Endothelial cell of umbilical vein (primary cell): ENCODE results near the gene WDTC1. TPM values are rescaled to one million over a fixed set of nuclear protein-coding genes. Genes with fewer than 3 reads are reported as not detected.
A peak's percentile ranks its signal among the peaks of the same experiment; 100 is the strongest.

Source experiments
- BruUV-seq: library from RNA; stranded (reverse); fragments of 400-500 nt; replicated peaks from 2 replicates; lab custom pipeline; 2021; lab: Mats Ljungman, UMichigan
- CTCF ChIA-PET: fragments of 300-600, 350-600 bp; sonication (Branson Sonifier 250); formaldehyde crosslinking; loops from one replicate; lab custom pipeline; 2021; ENCODE audit warnings: antibody characterized with exemption, inconsistent platforms; lab: Charles Lee
- POLR2A ChIA-PET: fragments of 300-600, 350-600 bp; sonication (Branson Sonifier 250); formaldehyde crosslinking; loops from one replicate; lab custom pipeline; 2021; ENCODE audit warnings: antibody characterized with exemption, inconsistent platforms; lab: Charles Lee
- DNase-seq: peaks from one replicate; pipeline ENCODE4 v3.0.0-alpha.2; 2011; ENCODE audit warnings: low read depth, low spot score
- FAIRE-seq: peaks from 2 replicates; lab custom pipeline; 2011; peaks lifted over from hg19 to GRCh38; lab: Jason Lieb, UNC
- H2AFZ ChIP-seq: 2 replicates; pipeline ENCODE4 v1.6.0; 2012; ENCODE audit warnings: low read depth, low read length, control low read depth, inconsistent platforms
- H3K27ac ChIP-seq: 2 replicates; pipeline ENCODE4 v1.5.1; 2011; ENCODE audit warnings: low read depth, mild to moderate bottlenecking, control low read depth, low read length, moderate library complexity; ENCODE audit not compliant: insufficient read depth
- H3K27me3 ChIP-seq, 2 experiments: 2 replicates each; pipeline versions ENCODE4 v1.6.0 to v1.6.1; 2011; ENCODE audit warnings: low read length in 2 of 2, mixed read lengths in 1 of 2; ENCODE audit not compliant: control insufficient read depth in 2 of 2, insufficient read depth in 2 of 2
- H3K36me3 ChIP-seq, 2 experiments: 2 replicates in 1 of 2; 3 replicates in 1 of 2; pipeline ENCODE4 v1.5.1; 2011; ENCODE audit warnings: low read length in 2 of 2, mild to moderate bottlenecking in 1 of 2, moderate library complexity in 1 of 2; ENCODE audit not compliant: control insufficient read depth in 2 of 2, insufficient read depth in 2 of 2; ENCODE audit errors: extremely low read depth in 1 of 2
- H3K4me1 ChIP-seq: 3 replicates; pipeline ENCODE4 v1.5.1; 2011; ENCODE audit warnings: mild to moderate bottlenecking, low read length; ENCODE audit not compliant: control insufficient read depth, insufficient read depth; ENCODE audit errors: extremely low read depth
- H3K4me2 ChIP-seq: 2 replicates; pipeline ENCODE4 v1.6.1; 2011; ENCODE audit warnings: low read length, control low read depth, mixed read lengths; ENCODE audit not compliant: insufficient read depth
- H3K4me3 ChIP-seq, 3 experiments: fragments of 200-600 bp in 1 of 3; sonication (generic), shearing (Covaris generic) in 1 of 3; replicated peaks in 1 of 3; 2 replicates each; pipeline ENCODE4 v1.5.1; 2011 to 2016; ENCODE audit warnings: control low read depth in 3 of 3, low read length in 3 of 3, mild to moderate bottlenecking in 2 of 3, inconsistent platforms in 1 of 3, low read depth in 1 of 3, moderate library complexity in 1 of 3; ENCODE audit not compliant: insufficient read depth in 1 of 3
- H3K79me2 ChIP-seq: 2 replicates; pipeline ENCODE4 v1.6.0; 2012; ENCODE audit warnings: low read length, inconsistent platforms; ENCODE audit not compliant: control insufficient read depth, insufficient read depth
- H3K9ac ChIP-seq: replicated peaks from 2 replicates; pipeline ENCODE3; 2011; ENCODE audit warnings: low read length, control low read depth; ENCODE audit not compliant: insufficient read depth; ENCODE audit errors: extremely low read depth
- H3K9me1 ChIP-seq: replicated peaks from 3 replicates; pipeline ENCODE4 v1.6.0; 2011; ENCODE audit warnings: mild to moderate bottlenecking, low read length; ENCODE audit not compliant: control insufficient read depth, insufficient read depth; ENCODE audit errors: extremely low read depth
- H3K9me3 ChIP-seq: replicated peaks from 2 replicates; pipeline ENCODE4 v1.5.1; 2012; ENCODE audit warnings: low read length, inconsistent platforms; ENCODE audit not compliant: control insufficient read depth, insufficient read depth
- H4K20me1 ChIP-seq: replicated peaks from 2 replicates; pipeline ENCODE3; 2011; ENCODE audit warnings: mild to moderate bottlenecking, low read length; ENCODE audit not compliant: control insufficient read depth, insufficient read depth; ENCODE audit errors: extremely low read depth
- FOS ChIP-seq: IDR thresholded peaks from 2 replicates; pipeline ENCODE4 v1.6.1; 2011; ENCODE audit warnings: mild to moderate bottlenecking, low read length, moderate library complexity, borderline replicate concordance; ENCODE audit not compliant: insufficient read depth
- GATA2 ChIP-seq: IDR thresholded peaks from 2 replicates; pipeline ENCODE4 v1.7.0; 2011; ENCODE audit warnings: low read depth, mild to moderate bottlenecking, moderate library complexity, mixed read lengths, low read length; ENCODE audit not compliant: insufficient read length, insufficient read depth
- JUN ChIP-seq: IDR thresholded peaks from 2 replicates; pipeline ENCODE4 v1.6.1; 2011; ENCODE audit warnings: borderline replicate concordance, low read depth; ENCODE audit not compliant: insufficient read length, insufficient read depth
- MYC ChIP-seq: IDR thresholded peaks from one replicate; pipeline ENCODE4 v1.6.1; 2011; ENCODE audit warnings: mild to moderate bottlenecking, low read depth, low read length
- POLR2A ChIP-seq: IDR thresholded peaks from 2 replicates; pipeline ENCODE4 v1.6.1; 2012; ENCODE audit warnings: low read depth, mild to moderate bottlenecking, control low read depth, low read length
- dilution Hi-C: fragments of 300-500 bp; cut with MboI; formaldehyde crosslinking; loops from one replicate; pipeline ENCODE4 v1.15.0; 2019; ENCODE audit warnings: low sequenced_read_pairs; ENCODE audit not compliant: extremely low pct_ligation_motif_present
- intact Hi-C: fragments of 100-400 bp; cut with micrococcal nuclease; formaldehyde crosslinking; loops from one replicate; pipeline ENCODE4 v1.10.0; 2022
- polyA plus RNA-seq, 4 experiments: library from polyadenylated mRNA; depleted of rRNA in 3 of 4; stranded (reverse) in 3 of 4; unstranded in 1 of 4; fragments of >200 nt; gene quantifications; 2 replicates each; pipeline versions ENCODE4 v1.2.1 to v1.2.3, GENCODE V29; 2011 to 2012; ENCODE audit warnings: missing spikeins in 1 of 4
- total RNA-seq: library from RNA; stranded (reverse); gene quantifications from 2 replicates; pipeline ENCODE4 v1.2.3, GENCODE V29; 2021
- TF ChIP-seq, protein P1 (sequence below), 2 donors: IDR thresholded peaks; 1 replicate in 1 of 2; 2 replicates in 1 of 2; pipeline ENCODE4 v1.5.1; 2011; ENCODE audit warnings: low read length in 2 of 2, mild to moderate bottlenecking in 2 of 2, moderate library complexity in 2 of 2, control low read depth in 1 of 2, inconsistent platforms in 1 of 2, low read depth in 1 of 2; ENCODE audit not compliant: insufficient read depth in 1 of 2; ENCODE audit errors: extremely low read depth in 1 of 2
- TF ChIP-seq, protein P2 (sequence below): IDR thresholded peaks from 2 replicates; pipeline ENCODE4 v1.6.1; 2011; ENCODE audit not compliant: insufficient read depth, insufficient read length

The WDTC1 gene
- total and polyA plus RNA-seq, 2 donors (not counting 3 experiments of a cell fraction or from before 2014, with no cell fraction given): 15.4 to 27.6 TPM

DNA sequence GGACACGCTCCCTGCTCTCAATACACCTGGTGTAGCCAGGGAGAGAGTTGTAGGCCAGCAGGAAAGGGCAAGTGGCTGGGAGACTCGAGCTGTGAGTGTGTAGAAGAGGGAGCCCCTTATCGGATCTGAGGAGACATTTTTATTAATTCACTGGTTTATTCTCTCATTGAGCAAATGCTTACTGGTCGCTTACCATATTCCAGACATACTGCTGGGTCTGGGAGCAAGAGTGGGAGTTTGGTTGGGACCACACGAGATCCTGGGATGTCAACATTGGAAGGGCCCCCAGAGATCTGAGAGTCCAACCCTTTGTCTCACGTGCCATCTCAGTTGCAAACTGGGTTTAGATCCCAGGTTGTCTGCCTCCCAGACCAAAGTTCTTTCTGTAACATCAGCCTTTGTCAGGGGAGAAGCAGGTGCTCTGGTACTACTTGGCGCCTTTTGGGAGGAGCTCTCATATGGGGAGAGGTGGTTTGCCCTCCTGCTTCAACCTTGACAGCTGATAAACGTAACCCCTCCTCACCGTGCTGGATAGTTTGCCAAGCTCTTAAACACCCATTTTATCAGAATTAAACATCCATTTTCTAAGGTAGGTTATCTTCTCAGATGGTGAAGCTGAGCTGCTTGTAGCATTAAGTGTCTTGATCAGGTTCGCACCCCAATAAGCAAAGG, 88.3 kb downstream of the WDTC1 start:
- Histone ChIP-seq H3K9me3 (no peaks in the 10 kb centered on the region), H3K4me3 (peak overlapping the region; percentile 47 to 82 (median 68)), H3K79me2 (peaks cover 51% of the 10 kb centered on the region), H3K9ac (peak overlapping the region; percentile 92), H3K27me3 (no peaks in the 10 kb centered on the region), H3K27ac (peak overlapping the region; percentile 77), H3K36me3 (peaks cover 3 to 7% of the 10 kb centered on the region in 2 experiments), H4K20me1 (no peaks in the 10 kb centered on the region), H3K4me1 (peaks cover 11% of the 10 kb centered on the region), H3K9me1 (no peaks in the 10 kb centered on the region), H3K4me2 (peak overlapping the region; percentile 90), H2AFZ (peak overlapping the region; percentile 57)
- FAIRE-seq (peak; percentile 55), DNase-seq (no peak)
- TSS peak; percentile 63 for BruUV-seq
- intact Hi-C loops (loop anchor here (1.0 to 5.0 kb wide), 6 partner anchors 10 to 277 kb away; partner anchors contain the start of genes GPR3 and WASF2), dilution Hi-C loops (no loop called here)
- no peak for TF ChIP-seq GATA2
- TF ChIP-seq JUN: no peak
- TF ChIP-seq, protein P1, sequence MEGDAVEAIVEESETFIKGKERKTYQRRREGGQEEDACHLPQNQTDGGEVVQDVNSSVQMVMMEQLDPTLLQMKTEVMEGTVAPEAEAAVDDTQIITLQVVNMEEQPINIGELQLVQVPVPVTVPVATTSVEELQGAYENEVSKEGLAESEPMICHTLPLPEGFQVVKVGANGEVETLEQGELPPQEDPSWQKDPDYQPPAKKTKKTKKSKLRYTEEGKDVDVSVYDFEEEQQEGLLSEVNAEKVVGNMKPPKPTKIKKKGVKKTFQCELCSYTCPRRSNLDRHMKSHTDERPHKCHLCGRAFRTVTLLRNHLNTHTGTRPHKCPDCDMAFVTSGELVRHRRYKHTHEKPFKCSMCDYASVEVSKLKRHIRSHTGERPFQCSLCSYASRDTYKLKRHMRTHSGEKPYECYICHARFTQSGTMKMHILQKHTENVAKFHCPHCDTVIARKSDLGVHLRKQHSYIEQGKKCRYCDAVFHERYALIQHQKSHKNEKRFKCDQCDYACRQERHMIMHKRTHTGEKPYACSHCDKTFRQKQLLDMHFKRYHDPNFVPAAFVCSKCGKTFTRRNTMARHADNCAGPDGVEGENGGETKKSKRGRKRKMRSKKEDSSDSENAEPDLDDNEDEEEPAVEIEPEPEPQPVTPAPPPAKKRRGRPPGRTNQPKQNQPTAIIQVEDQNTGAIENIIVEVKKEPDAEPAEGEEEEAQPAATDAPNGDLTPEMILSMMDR (IDR thresholded peaks at IDR 0.05; ENCODE audit: extremely low read depth in 1 of 2, insufficient read depth in 1 of 2, low read depth in 1 of 2, low read length in 2 of 2): no peak
- TF ChIP-seq, protein P2, sequence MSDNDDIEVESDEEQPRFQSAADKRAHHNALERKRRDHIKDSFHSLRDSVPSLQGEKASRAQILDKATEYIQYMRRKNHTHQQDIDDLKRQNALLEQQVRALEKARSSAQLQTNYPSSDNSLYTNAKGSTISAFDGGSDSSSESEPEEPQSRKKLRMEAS: no peak
- no peak for TF ChIP-seq MYC
- no peak for TF ChIP-seq POLR2A
- no peak for TF ChIP-seq FOS
- ChIA-PET POLR2A (no interaction called here), CTCF (interaction anchor here (0.6 to 1.6 kb wide), 8 partner anchors 10 to 283 kb away, joined by 3 to 20 read pairs (median 3); partner anchors contain the start of gene MAP3K6)
